ENCODE results near the gene DDR2. TPM values are rescaled to one million over a fixed set of nuclear protein-coding genes. Genes with fewer than 3 reads are reported as not detected.

The DDR2 gene
- total and polyA plus RNA-seq, 12 donors, result 15.1 to 349 (median 233) TPM

- Histone ChIP-seq H3K4me3 (no peak overlapping the region), H3K27me3 (no peaks in the 10 kb centered on the region), H3K9me3 (replicated peaks in 1 of 3) (no peaks in the 10 kb centered on the region), H3K27ac (peak overlapping the region in 3 of 5 donors; percentile 77 to 89 (median 86)), H3K36me3 (replicated peaks in 1 of 2) (no peaks in the 10 kb centered on the region), H3K4me1 (replicated peaks in 1 of 2) (peaks cover 47 to 51% of the 10 kb centered on the region in 2 donors)
- WGBS, 4 donors, result 80 to 100% (median 96%) methylated on average over 3 of the region's 3 CpGs
- no peak for DNase-seq
- intact Hi-C loops (cut with DNase I), result no loop called here
- TF ChIP-seq CTCF (IDR thresholded peaks at IDR 0.05), result no peak
- no peak for TF ChIP-seq POLR2A (IDR thresholded peaks at IDR 0.05)
Observed at GRCh38 chr1:162708286-162708685, 76.0 kb downstream of the DDR2 start.

GRCh38 chr1:162709132-162709860 is 77.0 kb downstream of the DDR2 start:
- DNase-seq, result no peak
- TF ChIP-seq POLR2A (IDR thresholded peaks at IDR 0.05) (no peak), CTCF (IDR thresholded peaks at IDR 0.05) (no peak)
- Histone ChIP-seq H3K4me1 (replicated peaks in 1 of 2) (peaks cover 55 to 56% of the 10 kb centered on the region in 2 donors), H3K36me3 (replicated peaks in 1 of 2) (no peaks in the 10 kb centered on the region), H3K27me3 (no peaks in the 10 kb centered on the region), H3K27ac (peak overlapping the region; percentile 31 to 89 (median 77)), H3K9me3 (replicated peaks in 1 of 3) (no peaks in the 10 kb centered on the region), H3K4me3 (no peak overlapping the region)
- intact Hi-C loops (cut with DNase I), result no loop called here
- 47 to 57% (median 52%) methylated on average over 4 of the region's 4 CpGs for whole genome bisulfite sequencing, 4 donors

- Histone ChIP-seq H3K4me1 (replicated peaks in 1 of 2) (peaks cover 55 to 56% of the 10 kb centered on the region in 2 donors), H3K4me3 (no peak overlapping the region), H3K36me3 (replicated peaks in 1 of 2) (no peaks in the 10 kb centered on the region), H3K27ac (peak overlapping the region; percentile 26 to 89 (median 77)), H3K9me3 (replicated peaks in 1 of 3) (no peaks in the 10 kb centered on the region), H3K27me3 (no peaks in the 10 kb centered on the region)
- intact Hi-C loops (cut with DNase I), result no loop called here
- WGBS, 4 donors, result 12 to 46% (median 14%) methylated on average over 1 of the region's 1 CpG
- DNase-seq, result no peak
- TF ChIP-seq POLR2A (IDR thresholded peaks at IDR 0.05) (no peak), CTCF (IDR thresholded peaks at IDR 0.05) (no peak)
Observed at GRCh38 chr1:162709870-162710269, 77.6 kb downstream of the DDR2 start.

- intact Hi-C loops (cut with DNase I), result no loop called here
- H3K27ac ChIP-seq, result peak overlapping the region; percentile 26 to 89 (median 77)
- 47 to 63% (median 57%) methylated on average over 1 of the region's 1 CpG for WGBS, 4 donors
- H3K4me3 ChIP-seq, result no peak overlapping the region
- no peak for TF ChIP-seq CTCF (IDR thresholded peaks at IDR 0.05)
- no peak for TF ChIP-seq POLR2A (IDR thresholded peaks at IDR 0.05)
- no peaks in the 10 kb centered on the region for H3K27me3 ChIP-seq
- H3K4me1 ChIP-seq (replicated peaks in 1 of 2), result peaks cover 55 to 56% of the 10 kb centered on the region in 2 donors
- no peak for DNase-seq
- no peaks in the 10 kb centered on the region for H3K36me3 ChIP-seq (replicated peaks in 1 of 2)
- no peaks in the 10 kb centered on the region for H3K9me3 ChIP-seq (replicated peaks in 1 of 3)
Observed at GRCh38 chr1:162710345-162710744, 78.1 kb downstream of the DDR2 start.
